Superior temporal gyrus (tissue), 1 donor: ENCODE data around the gene PRIM2.
"Not testable (repeated sequence)": the region's sequence is repeated elsewhere in the genome, so short reads cannot be mapped to it uniquely, and the experiment has no call there.

Experiments used
- DNase-seq: peaks from one replicate; pipeline ENCODE4 v3.0.0-alpha.2; 2016; ENCODE audit errors: extremely low spot score

PRIM2 gene

DNA sequence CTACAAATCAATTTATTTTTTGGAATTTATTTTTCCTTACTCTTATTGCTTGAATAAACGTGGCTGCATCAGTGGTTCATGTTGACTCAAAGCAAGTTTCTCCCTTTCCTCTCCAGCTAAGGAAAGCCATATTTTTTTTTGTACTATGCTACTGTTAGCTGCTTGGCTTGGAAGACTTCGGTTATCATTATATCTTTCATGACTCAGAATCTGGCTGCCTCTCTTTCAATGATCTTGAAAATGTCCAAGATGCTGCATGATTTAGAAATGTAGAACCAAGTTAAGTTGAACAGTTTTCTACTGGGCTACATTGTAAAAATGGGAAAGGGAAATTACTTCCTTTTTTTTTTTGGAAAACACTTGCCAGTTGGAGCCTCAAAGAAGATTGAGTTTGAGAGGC is 44.9 kb downstream of the PRIM2 start:
- DNase-seq: not testable (repeated sequence)

DNA sequence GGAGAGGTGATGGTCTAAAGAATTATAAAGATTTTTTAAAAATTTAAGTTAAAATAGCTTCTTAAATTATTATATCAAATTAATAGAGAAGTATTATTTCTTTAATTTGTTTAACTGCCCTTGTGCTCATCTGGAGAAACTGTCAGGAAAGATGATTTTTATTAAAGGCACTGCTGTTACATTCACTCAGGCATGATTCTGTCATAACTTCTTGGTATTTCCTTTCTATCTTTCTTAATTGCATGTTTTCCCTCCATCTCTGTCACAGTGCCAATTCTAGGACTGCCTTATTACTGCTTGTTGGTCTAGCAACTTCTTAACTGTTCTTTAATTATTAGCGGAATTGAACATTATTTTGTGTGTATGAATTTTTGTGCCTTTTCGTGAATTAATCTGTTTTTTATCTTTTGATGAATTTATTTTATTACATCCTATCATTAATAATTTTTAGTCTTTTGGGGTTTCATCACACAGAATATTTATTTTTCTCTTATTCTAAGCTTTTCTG is 47.7 kb downstream of the PRIM2 start:
- not testable (repeated sequence) for DNase-seq

DNA sequence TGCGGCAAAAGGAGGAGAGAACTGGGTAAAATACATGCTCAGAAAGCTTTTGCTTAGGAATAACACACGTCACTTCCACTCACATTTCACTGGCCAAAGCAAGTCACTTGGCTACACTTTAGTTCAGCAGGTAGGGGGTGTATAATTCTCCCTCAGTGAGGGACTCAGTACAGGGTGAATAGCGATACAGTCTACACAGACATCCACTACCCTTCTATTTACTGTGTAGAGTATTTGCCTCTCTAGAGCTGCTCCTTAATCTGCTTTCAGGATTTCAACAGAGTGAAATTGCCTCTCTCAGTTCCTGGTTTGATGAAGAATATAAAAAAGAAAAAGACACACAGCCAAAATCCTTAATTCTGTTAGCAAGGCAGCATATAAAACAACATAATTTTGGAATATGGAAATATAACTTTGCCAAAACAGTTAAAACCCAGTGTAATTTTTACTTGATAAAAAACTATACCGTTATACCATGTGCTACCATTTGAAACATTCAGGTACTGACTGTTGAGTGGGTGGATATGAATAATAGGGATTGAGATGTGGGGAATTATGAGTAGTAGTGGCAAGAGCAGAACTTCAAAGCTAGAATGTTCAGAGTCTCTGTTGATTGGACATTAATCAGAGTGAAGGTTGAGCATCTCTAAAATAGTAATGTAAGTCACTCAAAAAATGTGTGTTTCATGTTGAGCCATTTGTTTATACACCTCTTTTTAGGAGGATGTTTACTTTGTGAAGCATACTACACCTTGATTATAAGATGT is 51.7 kb downstream of the PRIM2 start:
- not testable (repeated sequence) for DNase-seq

DNA sequence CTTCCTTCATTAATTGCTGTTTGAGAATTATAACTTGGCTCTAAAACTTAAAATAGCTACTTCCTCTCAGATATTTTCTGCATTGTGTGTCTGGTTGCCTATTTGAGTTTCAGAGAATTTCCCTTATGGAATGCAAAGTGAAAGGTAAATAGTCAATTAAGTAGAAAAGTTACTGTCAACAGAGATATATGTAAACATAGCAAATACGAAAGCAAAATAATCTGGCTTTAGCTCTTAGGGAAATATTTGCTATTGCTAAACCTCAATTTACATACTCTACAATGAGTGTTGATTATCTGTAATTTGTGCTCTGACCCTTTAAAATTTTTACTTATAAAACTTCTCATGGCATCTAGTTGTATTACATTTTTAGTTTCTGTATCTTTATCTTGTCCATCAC is 54.3 kb downstream of the PRIM2 start:
- DNase-seq: not testable (repeated sequence)

DNA sequence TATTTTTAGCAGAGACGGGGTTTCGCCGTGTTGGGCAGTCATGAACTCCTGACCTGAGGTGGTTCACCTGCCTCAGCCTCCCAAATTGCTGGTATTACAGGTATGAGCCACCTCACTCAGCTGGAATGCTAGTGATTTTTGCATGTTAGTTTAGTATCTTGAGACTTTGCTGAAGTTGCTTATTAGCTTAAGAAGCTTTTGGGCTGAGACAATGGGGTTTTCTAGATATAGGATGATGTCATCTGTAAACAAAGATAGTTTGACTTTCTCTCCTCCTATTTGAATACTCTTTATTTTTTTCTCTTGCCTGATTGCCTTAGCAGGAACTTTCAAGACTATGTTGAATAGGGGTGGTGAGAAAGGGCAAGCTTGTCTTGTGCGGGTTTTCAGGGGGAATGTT is 57.3 kb downstream of the PRIM2 start:
- DNase-seq: not testable (repeated sequence)

DNA sequence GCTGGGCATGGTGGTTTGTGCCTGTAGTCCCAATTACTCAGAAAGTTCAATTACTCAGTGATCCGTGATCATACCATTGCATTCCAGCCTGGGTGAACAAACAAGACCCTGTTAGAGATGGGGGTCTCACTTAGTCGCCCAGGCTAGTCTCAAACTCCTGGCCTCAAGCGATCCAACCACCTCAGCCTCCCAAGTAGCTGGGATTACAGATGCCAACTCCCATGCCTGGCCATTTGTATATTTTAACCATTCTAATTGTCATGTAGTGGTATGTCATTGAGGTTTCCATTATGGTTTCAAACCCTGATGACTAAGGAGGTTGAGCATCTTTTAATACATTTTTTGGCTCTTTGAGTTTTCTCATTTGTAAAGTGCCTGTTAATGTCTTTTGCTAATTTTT is 58.7 kb downstream of the PRIM2 start:
- not testable (repeated sequence) for DNase-seq

DNA sequence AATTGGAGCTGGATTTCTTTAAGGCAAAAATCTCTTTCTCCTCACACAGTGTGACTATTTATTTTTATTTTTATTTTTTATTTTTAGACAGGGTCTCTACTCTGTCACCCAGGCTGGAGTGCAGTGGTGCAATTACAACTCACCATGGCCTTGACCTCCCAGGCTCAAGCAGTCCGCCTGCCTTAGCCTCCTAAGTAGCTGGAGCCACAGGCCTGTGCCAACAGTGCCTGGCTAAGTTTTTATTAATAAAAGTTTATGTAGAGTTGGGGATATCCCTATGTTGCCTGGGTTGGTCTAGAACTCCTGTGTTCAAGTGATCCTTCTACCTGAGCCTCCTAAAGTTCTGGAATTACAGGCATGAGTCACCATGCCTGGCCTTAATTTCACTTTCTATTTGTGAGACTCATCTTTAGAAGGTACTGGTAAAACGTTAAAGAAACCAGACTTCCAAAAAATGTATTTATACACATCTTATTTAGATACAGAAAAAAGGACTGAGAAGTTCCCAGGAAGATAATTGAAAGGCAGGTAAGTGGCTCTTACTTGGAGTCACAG is 71.7 kb downstream of the PRIM2 start:
- not testable (repeated sequence) for DNase-seq

DNA sequence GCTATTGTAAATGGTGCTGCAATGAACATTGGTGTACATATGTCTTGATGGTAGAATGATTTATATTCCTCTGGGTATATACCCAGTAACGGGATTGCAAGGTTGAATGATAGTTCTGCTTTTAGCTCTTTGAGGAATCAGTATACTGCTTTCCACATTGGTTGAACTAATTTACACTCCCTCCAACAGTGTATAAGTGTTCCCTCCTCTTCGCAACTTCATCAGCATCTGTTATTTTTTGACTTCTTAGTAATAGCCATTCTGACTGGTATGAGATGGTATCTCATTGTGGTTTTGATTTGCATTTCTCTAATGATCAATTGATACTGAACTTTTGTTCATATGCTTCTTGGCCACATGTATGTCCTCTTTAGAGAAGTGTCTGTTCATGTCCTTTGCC is 73.4 kb downstream of the PRIM2 start:
- DNase-seq: not testable (repeated sequence)

DNA sequence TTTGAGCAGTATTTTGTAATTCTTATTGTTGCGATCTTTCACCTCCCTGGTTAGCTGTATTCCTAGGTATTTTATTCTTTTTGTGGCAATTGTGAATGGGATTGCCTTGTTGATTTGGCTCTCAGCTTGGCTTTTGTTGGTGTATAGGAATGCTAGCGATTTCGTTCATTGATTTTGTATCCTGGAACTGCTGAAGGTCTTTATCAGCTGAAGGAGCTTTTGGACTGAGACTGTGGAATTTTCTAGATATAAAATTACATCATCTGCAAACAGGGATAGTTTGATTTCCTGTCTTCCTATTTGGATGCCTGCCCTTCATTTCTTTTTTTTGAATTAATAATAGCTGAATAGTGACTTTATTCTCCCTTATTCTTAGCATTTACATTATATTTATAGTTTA is 74.6 kb downstream of the PRIM2 start:
- not testable (repeated sequence) for DNase-seq

DNA sequence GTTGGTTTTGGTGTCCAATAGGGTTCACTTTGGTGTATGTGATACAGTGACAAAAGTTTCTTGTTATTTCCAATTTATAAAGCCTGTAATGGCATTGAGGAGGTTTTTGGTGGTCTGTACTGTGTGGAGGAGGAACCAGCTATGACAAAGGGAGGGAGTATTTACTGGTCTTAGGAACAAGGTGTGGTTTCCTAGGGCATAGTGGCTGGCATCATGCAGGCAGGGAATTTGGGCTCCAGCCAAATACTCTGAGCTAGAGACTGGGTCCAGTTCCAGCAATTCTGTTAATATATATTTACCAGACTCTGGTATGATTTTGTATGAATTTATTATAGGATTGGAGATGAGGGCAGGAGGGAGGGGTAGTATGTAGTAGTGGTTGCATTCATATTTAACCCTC is 101.9 kb downstream of the PRIM2 start:
- not testable (repeated sequence) for DNase-seq

DNA sequence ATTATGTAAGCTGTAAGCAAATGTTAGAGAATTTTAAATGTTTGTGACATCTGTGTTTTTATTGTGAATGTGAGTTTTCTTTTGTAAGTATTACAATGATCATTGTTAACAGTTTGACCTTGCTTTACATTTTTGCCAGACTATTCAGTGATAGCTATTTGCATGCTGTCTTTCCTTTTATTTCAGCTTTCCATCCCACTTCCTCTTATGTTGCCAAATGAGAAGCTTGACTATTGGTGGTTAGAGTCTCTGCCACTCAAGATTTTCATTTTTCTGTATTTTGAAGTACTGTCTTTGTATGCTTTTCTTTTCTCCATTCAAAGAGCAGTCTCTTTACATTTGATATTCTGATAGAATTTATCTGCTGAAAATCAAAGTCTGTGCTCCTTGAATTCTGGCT is 104.1 kb downstream of the PRIM2 start:
- DNase-seq: no peak

DNA sequence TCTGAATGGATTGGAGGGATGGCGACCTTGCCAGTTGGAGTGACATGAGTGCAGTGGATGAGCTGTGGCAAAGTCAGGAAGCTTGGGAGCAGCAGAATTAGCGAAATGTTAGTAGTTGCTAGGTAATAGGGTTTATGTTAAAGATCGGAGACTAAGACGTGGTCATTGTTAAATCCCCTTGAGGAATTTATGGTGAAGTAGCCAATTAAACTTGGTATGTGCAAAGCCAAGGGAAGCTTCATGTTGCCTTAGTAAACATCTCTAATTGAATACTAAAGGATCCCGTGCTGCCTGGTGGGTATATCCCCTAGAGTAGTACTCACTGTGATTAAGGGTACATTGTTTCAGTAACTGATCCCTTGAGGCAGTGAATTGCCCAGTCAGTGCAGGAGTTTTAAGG is 106.0 kb downstream of the PRIM2 start:
- no peak for DNase-seq

DNA sequence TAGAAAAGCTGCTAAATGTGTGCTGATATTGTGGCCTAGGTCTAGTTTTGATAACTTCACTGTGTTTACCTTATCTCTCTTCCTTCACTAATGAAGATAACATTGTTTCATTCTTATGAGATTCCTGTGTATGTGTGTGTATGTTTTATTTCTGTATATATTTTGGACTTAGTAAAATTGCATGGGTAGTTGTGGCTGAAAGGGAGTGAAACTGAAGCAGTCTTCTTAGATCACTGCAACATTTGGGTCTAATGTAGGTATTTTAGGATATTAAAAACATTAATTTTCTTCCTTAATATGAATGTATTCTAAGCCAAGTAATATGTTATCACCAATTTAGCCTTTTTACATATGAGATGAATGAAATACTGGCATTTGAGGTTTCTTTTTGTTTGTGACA is 114.3 kb downstream of the PRIM2 start:
- DNase-seq: not testable (repeated sequence)

DNA sequence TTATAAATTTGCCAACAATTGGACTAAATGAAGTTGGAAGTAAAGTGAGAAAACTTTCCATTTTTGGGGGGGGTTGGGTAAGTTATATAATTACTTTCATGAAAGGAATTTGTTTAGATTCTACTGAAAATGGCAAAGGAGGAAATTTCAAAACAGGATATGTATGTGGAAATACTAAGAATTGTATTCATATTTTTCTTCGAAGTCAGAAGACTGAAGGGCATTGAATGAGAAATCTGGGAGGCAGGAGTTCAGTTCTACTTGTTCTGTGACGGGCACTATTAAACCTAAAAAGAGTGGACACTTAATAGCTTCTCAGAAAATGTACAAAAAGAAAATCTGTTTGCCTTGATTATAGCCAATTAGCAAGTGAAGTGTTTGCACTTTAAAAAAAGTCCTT is 114.7 kb downstream of the PRIM2 start:
- no peak for DNase-seq

DNA sequence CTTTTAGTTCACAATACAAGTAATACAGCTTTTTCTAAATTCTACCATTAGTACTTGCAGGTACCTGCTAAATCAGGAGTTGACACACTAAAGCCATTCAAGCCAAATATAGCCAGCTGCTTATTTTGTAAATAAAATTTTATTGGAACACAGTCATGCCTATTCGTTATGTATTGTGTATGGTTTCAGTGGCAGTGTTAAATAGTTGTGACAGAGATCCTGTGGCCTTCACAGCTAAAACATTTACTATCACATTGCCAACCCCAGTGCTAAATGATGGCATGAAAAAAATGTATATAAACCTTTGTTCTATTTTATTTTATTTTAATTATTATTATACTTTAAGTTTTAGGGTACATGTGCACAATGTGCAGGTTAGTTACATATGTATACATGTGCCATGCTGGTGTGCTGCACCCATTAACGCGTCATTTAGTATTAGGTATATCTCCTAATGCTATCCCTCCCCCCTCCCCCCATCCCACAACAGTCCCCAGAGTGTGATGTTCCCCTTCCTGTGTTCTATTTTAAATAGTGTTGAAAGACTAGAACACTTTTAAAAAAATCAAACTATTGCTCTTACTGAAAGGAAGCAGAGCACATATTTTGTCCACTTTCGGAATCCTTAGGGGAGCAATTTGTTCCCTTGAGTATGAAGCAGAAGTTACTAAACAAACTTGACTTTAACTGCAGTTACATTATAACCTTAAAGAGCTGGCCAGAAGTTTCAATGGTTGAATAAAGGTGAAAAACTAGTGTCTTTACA is 115.7 kb downstream of the PRIM2 start:
- no peak for DNase-seq

DNA sequence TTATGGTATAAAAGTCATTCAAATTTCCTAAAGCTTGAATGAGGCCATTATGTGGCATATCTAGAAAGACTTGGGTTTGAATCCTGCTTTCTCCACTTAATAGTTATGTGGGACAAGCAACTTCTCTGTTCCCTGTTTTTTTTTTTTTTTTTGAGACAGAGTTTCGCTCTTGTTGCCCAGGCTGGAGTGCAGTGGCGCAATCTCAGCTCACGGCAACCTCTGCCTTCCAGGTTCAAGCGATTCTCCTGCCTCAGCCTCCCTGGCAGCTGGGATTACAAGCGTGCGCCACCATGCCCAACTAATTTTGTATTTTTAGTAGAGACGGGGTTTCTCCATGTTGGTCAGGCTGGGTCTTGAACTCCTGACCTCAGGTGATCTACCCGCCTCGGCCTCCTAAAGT is 116.4 kb downstream of the PRIM2 start:
- not testable (repeated sequence) for DNase-seq

DNA sequence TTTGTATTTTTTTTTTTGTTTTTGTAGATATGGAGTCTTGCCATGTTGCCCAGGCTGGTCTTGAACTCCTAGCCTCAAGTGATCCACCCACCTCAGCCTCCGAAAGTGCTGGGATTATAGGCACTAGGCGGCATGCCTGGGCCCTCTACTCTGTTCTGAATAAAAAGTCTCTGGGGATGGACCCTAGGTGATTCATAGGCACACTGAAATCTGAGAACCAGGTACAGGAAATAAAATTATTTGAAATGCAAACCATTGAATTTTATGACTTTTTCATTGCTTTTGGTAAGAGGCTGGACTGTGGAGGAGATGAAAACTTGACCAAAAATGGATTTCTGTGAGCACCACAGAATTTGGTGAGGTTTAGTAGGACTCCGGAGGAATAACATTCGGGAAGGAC is 117.5 kb downstream of the PRIM2 start:
- DNase-seq: no peak

DNA sequence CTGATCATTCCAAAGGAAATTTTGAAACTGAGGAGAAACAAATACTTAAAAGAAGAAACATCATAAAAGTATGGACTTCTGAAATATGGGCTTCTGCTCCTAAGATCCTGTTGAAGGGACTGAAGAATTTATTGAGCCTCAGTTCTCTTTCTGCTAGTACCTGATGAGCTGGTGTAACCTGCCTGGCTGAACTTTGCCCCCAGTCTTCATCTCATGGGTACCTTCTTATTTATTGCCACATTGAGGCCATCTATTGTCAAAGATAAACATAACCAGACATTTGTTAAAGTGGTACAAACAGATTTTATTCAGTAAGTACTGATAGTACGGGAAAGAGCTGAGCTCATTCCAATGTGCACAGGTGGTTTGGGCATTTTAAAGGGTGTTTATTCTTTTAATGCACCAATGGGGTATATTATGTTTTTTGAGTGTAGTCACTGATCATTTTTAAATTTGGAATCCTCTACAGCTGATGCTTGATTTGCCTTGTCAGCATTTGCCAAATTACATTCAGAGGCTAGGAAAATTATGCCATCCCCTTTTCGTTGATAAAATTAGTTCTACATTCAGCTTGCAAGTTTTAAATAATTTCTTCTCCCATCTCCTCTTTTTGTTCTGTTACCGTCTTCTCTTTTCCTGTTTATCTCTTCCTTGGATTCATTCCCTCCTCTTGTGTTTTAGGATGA is 118.2 kb downstream of the PRIM2 start:
- DNase-seq: no peak

DNA sequence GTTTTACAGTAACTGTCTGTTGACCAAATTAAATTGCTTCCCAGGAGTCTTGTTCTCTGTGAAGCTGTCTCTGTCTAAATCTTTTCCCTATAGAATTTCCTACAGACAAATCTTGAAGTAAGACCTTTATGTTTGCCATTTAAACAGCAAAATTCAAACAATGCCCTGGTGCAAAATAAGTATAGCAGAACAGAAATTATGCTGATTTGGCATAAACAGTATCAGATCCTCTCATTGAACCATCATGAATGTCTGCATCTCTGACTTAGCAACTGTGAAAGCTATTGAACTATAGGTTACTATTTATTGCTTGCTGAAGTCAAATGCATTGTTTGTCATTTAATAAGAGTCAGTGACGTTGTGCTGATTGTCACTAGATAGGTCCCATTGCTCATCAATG is 123.3 kb downstream of the PRIM2 start:
- DNase-seq: not testable (repeated sequence)

DNA sequence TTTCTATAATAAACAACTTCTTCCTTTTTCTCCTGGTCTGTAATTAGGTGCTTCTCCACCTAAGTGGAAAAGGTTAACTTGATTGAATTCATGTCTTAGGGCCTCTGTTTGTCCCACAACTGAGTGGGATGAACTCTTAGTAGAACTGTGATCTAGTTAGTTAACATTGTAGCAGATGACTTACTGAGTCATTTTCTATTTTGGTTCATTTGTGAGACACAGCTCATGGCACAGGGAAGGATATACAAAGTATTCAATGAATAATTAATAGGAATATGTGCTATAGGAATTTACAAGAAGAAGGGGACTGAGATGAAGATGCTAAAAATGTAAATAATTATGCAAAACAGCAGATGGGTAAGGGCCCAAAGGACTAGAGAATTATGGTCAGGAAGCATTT is 124.7 kb downstream of the PRIM2 start:
- DNase-seq: not testable (repeated sequence)

DNA sequence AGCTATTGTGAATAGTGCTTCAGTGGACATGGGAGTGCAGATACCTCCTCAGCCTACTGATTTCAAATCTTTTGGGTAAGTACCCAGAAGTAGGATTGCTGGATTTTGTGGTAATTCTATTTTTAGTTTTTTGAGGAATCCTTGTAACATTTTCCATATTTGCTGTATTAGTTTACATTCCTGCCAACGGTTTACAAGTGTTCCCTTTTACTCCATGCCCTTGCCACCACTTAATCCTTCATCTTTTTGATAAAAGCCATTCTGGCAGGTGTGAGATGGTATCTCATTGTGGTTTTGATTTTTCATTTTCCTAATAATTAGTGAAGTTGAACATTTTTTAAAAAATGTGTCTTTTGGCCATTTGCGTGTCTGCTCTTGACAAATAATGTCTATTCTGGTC is 125.8 kb downstream of the PRIM2 start:
- not testable (repeated sequence) for DNase-seq

DNA sequence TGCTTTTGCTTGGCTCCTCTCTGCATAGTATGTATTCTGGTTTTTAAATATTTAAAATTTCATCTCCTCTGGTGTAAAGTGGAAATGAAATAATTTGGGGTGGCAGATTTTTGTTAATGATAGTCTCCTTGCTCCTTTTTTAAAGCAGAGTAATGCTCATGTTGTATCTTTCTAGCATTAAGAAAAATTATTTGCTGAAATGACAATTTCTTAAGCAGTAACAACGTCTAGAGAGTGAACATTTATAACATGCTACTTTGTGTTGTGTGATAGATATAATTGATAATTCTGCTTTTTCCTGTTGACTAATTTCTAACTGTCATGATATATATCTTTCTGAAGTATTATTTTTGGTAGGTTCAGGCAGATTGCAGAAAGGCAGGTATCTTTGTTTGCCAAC is 127.4 kb downstream of the PRIM2 start:
- not testable (repeated sequence) for DNase-seq
